Large intestine (tissue), 12 donors: ENCODE measurements around the gene DBP. TPM values are rescaled to one million over a fixed set of nuclear protein-coding genes. Genes with fewer than 3 reads are reported as not detected.
"Not testable (repeated sequence)": the region's sequence is repeated elsewhere in the genome, so short reads cannot be mapped to it uniquely, and the experiment has no call there.

Source experiments
- DNase-seq, 2 donors: peaks; one replicate each; pipeline versions ENCODE4 v3.0.0 to v3.0.0-alpha.2; 2013
- H3K27ac ChIP-seq: one replicate; pipeline ENCODE4 v1.5.1; 2013; ENCODE audit warnings: low read length
- H3K27me3 ChIP-seq: 2 replicates; pipeline ENCODE4 v1.6.1; 2013; ENCODE audit warnings: low read length; ENCODE audit not compliant: control insufficient read depth, insufficient read depth
- H3K36me3 ChIP-seq: 2 replicates; pipeline ENCODE4 v1.6.1; 2013; ENCODE audit warnings: low read length; ENCODE audit not compliant: control insufficient read depth, insufficient read depth
- H3K4me1 ChIP-seq: one replicate; pipeline ENCODE4 v1.6.1; 2013; ENCODE audit warnings: low read length; ENCODE audit not compliant: control insufficient read depth, insufficient read depth
- H3K4me3 ChIP-seq: one replicate; pipeline ENCODE4 v1.5.1; 2013; ENCODE audit warnings: low read length
- H3K9me3 ChIP-seq: one replicate; pipeline ENCODE4 v1.6.1; 2013; ENCODE audit warnings: mild to moderate bottlenecking, low read depth, low read length, moderate library complexity; ENCODE audit not compliant: control insufficient read depth
- WGBS: methylation state at CpG from one replicate; pipeline ENCODE4 v1.1.5; 2013; ENCODE audit warnings: low lambda C conversion rate; ENCODE audit not compliant: insufficient coverage; 5-methylcytosine and 5-hydroxymethylcytosine counted together
- long read RNA-seq, 11 donors: transcript quantifications; one replicate each; lab custom pipeline, GENCODE V29; 2026
- polyA plus RNA-seq: library from polyadenylated mRNA; unstranded; fragments of 120-200 nt; gene quantifications from one replicate; pipeline ENCODE4 v1.2.1, GENCODE V29; 2013

Gene DBP
- polyA plus RNA-seq: 4.0 TPM
- long read RNA-seq, donor 1, partial matches to known transcripts: 0 of 4 reads
- long read RNA-seq, donor 1, other reads (novel, unspliced or antisense): 0 of 4 reads
- long read RNA-seq, donor 2, full-length matches to known transcripts: 1 of 1 reads
- long read RNA-seq, donor 2, partial matches to known transcripts: 0 of 1 reads
- long read RNA-seq, donor 2, other reads (novel, unspliced or antisense): 0 of 1 reads
- long read RNA-seq, donor 3, full-length matches to known transcripts: 5 of 37 reads
- long read RNA-seq, donor 3, partial matches to known transcripts: 32 of 37 reads
- long read RNA-seq, donor 3, other reads (novel, unspliced or antisense): 0 of 37 reads
- long read RNA-seq, donor 4, partial matches to known transcripts: 0 of 1 reads
- long read RNA-seq, donor 4, other reads (novel, unspliced or antisense): 0 of 1 reads
- long read RNA-seq, donor 5: 0 reads
- long read RNA-seq, donor 6, full-length matches to known transcripts: 8 of 8 reads
- long read RNA-seq, donor 6, partial matches to known transcripts: 0 of 8 reads
- long read RNA-seq, donor 6, other reads (novel, unspliced or antisense): 0 of 8 reads
- long read RNA-seq, donor 7: 0 reads
- long read RNA-seq, donor 8, partial matches to known transcripts: 0 of 3 reads
- long read RNA-seq, donor 8, other reads (novel, unspliced or antisense): 0 of 3 reads
- long read RNA-seq, donor 9: 0 reads
- long read RNA-seq, donor 10, partial matches to known transcripts: 0 of 2 reads
- long read RNA-seq, donor 10, other reads (novel, unspliced or antisense): 0 of 2 reads
- long read RNA-seq, donor 11, transcript DBP-201 (4 exons, 2,229 nt): major isoform, 5 of 5 reads
- long read RNA-seq, donor 11, partial matches to known transcripts: 0 of 5 reads
- long read RNA-seq, donor 11, other reads (novel, unspliced or antisense): 0 of 5 reads

DNA sequence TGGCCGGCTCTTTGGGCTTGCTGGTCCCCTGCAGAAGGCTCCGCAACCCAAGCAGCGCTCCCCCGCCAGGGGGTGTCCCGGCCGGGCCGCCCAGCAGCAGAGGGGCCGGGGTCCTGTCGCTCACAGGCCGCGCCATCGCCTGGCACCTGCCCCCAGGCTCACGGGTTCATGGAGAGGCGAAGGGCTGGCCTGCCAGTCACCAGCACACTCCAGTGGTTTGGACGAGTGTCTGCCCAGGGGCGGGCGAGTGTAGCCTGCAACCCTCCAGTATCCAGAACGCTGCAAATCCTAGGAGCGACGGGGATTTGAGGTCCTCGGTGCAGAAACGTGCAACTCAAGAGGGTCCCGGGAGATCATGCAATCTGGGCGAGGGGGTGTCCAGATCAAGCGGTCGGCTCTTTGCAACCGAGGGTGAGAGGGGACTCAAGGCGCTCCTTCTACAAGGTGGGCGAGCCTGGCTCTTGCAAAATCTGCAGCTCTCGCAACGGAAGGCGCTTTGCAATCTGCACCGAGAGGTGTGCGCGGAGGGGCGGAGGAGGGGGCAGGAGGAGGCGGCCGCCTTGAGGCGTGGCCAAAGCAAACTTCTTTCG lies at the start of gene DBP:
DBP (minus strand) TSS at position 521 of the 590 bp plus-strand sequence; CDS start at position 136, 385 bp downstream.
- no CpG with 5 or more reads among the region's 40 CpGs for WGBS
- H3K27me3 ChIP-seq: no peaks in the 10 kb centered on the region
- H3K27ac ChIP-seq: peak within 1 kb of the TSS; percentile 87
- H3K4me1 ChIP-seq: peaks cover 42% of the 10 kb centered on the region
- H3K9me3 ChIP-seq: no peaks in the 10 kb centered on the region
- DNase-seq: no peak
- peak within 1 kb of the TSS; percentile 71 for H3K4me3 ChIP-seq
- H3K36me3 ChIP-seq: no peaks in the 10 kb centered on the region

GRCh38 chr19:48686637-48687036 lies 49.5 kb upstream of the DBP start:
- not testable (repeated sequence) for DNase-seq, H3K4me3 ChIP-seq, H3K9me3 ChIP-seq, H3K27me3 ChIP-seq, H3K36me3 ChIP-seq
- no CpG with 5 or more reads among the region's 7 CpGs for WGBS
- H3K4me1 ChIP-seq: peaks cover 39% of the 10 kb centered on the region
- H3K27ac ChIP-seq: peak overlapping the region; percentile 91

DNA sequence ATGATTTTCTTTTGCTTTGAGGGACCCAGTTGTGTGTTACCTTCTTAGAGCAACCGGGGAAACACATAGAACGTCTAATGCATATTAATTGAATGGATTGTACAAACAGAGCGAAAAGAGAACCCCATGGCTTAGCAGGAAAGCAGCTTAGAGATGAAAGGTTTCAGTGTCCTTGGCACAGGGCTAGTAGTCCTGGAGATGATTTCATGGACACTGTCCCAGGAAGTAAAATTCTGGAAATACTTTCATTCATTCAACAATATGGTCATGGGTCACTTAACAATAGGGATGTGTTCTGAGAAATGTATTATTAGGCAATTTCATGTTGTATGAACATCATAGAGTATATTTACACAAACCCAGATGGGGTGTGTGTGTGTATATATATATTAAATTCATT lies 48.9 kb upstream of the DBP start:
- Histone ChIP-seq H3K9me3 (no peaks in the 10 kb centered on the region), H3K4me3 (no peak overlapping the region), H3K27me3 (no peaks in the 10 kb centered on the region), H3K36me3 (no peaks in the 10 kb centered on the region), H3K4me1 (peaks cover 39% of the 10 kb centered on the region), H3K27ac (no peak overlapping the region)
- DNase-seq: no peak
- 90% methylated on average over 2 of the region's 3 CpGs for WGBS

- WGBS: no CpG with 5 or more reads among the region's 9 CpGs
- H3K4me3 ChIP-seq: no peak overlapping the region
- peak overlapping the region; percentile 42 for H3K27ac ChIP-seq
- H3K27me3 ChIP-seq: no peaks in the 10 kb centered on the region
- H3K4me1 ChIP-seq: peaks cover 39% of the 10 kb centered on the region
- peak; percentile 42 to 67 for DNase-seq
- no peaks in the 10 kb centered on the region for H3K36me3 ChIP-seq
- peaks cover 1% of the 10 kb centered on the region for H3K9me3 ChIP-seq
Observed at GRCh38 chr19:48685583-48685982, 48.4 kb upstream of the DBP start.

DNA sequence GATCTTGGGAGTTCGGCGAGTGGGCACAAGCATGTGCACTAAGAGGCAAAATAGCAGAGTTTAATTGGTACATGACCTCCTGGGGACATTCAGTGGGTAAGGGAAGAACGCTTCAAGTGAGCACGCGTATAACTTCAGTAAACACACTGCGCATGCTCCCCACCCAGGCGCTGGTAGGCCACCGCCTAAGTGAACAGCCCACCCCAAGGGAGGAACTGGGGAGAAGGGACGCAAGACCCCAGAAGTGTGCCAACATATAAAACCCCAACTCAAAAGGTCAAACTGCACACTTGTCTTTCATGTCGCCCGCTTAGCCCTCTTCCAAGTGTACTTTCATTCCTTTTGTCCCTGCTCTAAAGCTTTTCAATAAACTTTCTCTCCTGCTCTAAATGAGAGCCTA lies 46.2 kb upstream of the DBP start:
- peaks cover 42% of the 10 kb centered on the region for H3K4me1 ChIP-seq
- H3K36me3 ChIP-seq: no peaks in the 10 kb centered on the region
- no peak for DNase-seq
- no CpG with 5 or more reads among the region's 11 CpGs for WGBS
- H3K9me3 ChIP-seq: peaks cover 4% of the 10 kb centered on the region
- H3K27ac ChIP-seq: no peak overlapping the region
- no peak overlapping the region for H3K4me3 ChIP-seq
- H3K27me3 ChIP-seq: no peaks in the 10 kb centered on the region

GRCh38 chr19:48681127-48681470 lies 43.9 kb upstream of the DBP start:
- H3K27me3 ChIP-seq: no peaks in the 10 kb centered on the region
- peaks cover 4% of the 10 kb centered on the region for H3K9me3 ChIP-seq
- peaks cover 46% of the 10 kb centered on the region for H3K4me1 ChIP-seq
- no CpG with 5 or more reads among the region's 7 CpGs for WGBS
- H3K27ac ChIP-seq: no peak overlapping the region
- H3K36me3 ChIP-seq: no peaks in the 10 kb centered on the region
- no peak for DNase-seq
- no peak overlapping the region for H3K4me3 ChIP-seq

- H3K36me3 ChIP-seq: no peaks in the 10 kb centered on the region
- peaks cover 49% of the 10 kb centered on the region for H3K4me1 ChIP-seq
- no CpG with 5 or more reads among the region's 45 CpGs for WGBS
- no peak overlapping the region for H3K4me3 ChIP-seq
- H3K27me3 ChIP-seq: no peaks in the 10 kb centered on the region
- peaks cover 4% of the 10 kb centered on the region for H3K9me3 ChIP-seq
- H3K27ac ChIP-seq: no peak overlapping the region
- no peak for DNase-seq
Observed at GRCh38 chr19:48680436-48681126, 43.4 kb upstream of the DBP start.

DNA sequence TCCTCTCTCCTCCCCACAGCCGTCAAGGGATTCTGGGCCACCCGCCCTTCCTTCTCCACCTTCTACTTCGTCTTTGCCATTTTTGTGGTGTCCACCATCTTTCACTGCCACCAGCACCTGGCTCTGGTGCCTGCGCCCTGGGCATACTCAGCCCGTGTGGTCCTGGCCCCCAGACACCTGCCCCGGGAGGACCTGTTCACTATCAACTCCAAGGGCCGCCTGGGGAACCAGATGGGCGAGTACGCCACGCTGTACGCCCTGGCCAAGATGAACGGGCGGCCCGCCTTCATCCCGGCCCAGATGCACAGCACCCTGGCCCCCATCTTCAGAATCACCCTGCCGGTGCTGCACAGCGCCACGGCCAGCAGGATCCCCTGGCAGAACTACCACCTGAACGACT lies 42.8 kb upstream of the DBP start:
- H3K27ac ChIP-seq, H3K27me3 ChIP-seq, H3K36me3 ChIP-seq, H3K9me3 ChIP-seq, H3K4me3 ChIP-seq, DNase-seq: not testable (repeated sequence)
- H3K4me1 ChIP-seq: peaks cover 45% of the 10 kb centered on the region
- no CpG with 5 or more reads among the region's 19 CpGs for whole genome bisulfite sequencing

GRCh38 chr19:48678201-48678600 lies 41.0 kb upstream of the DBP start:
- Histone ChIP-seq H3K36me3 (no peaks in the 10 kb centered on the region), H3K4me3 (no peak overlapping the region), H3K27me3 (no peaks in the 10 kb centered on the region), H3K27ac (peak overlapping the region; percentile 85), H3K4me1 (peaks cover 36% of the 10 kb centered on the region), H3K9me3 (peaks cover 4% of the 10 kb centered on the region)
- WGBS: no CpG with 5 or more reads among the region's 4 CpGs
- DNase-seq: peak; percentile 90 to 95

DNA sequence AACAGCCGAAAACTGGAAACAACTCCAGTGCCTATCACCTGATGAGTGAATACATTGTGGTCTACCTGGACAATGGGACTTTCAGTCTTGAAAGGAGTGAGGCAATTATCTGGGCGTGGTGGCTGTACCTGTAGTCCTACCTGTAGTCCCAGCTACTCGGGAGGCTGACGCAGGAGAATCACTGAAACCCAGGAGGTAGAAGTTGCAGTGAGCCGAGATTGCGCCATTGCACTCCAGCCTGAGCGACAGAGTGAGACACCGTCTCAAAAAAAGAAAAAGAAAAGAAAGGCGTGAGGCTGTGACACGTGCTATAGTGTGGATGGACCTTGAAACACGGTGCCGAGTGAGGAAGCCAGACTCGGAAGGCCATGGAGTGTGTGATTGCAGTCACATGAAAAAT lies 39.7 kb upstream of the DBP start:
- peak overlapping the region; percentile 85 for H3K27ac ChIP-seq
- WGBS: 20% methylated on average over 7 of the region's 13 CpGs
- peak; percentile 92 to 96 for DNase-seq

More for the DNA sequence above, 39.7 kb upstream of the DBP start:
- Histone ChIP-seq H3K4me3 (no peak overlapping the region), H3K27me3 (no peaks in the 10 kb centered on the region), H3K4me1 (peaks cover 36% of the 10 kb centered on the region), H3K9me3 (peaks cover 4% of the 10 kb centered on the region), H3K36me3 (no peaks in the 10 kb centered on the region)
